IPS-20b (cell line): ENCODE data around the gene SDHAF4.
"Not testable (repeated sequence)": the region's sequence is repeated elsewhere in the genome, so short reads cannot be mapped to it uniquely, and the experiment has no call there.

Experiments
- H3K27ac ChIP-seq: one replicate; pipeline ENCODE4 v1.5.1; 2013; ENCODE audit warnings: low read length
- H3K27me3 ChIP-seq: 2 replicates; pipeline ENCODE4 v1.6.1; 2013; ENCODE audit warnings: mild to moderate bottlenecking, low read length, inconsistent platforms; ENCODE audit not compliant: insufficient read depth
- H3K36me3 ChIP-seq: 2 replicates; pipeline ENCODE4 v1.6.1; 2013; ENCODE audit warnings: low read depth, mild to moderate bottlenecking, inconsistent platforms, low read length, moderate library complexity; ENCODE audit not compliant: insufficient read depth
- H3K4me1 ChIP-seq: 2 replicates; pipeline ENCODE4 v1.6.1; 2013; ENCODE audit warnings: mild to moderate bottlenecking, control low read depth, inconsistent platforms, low read length, moderate library complexity; ENCODE audit not compliant: insufficient read depth
- H3K4me3 ChIP-seq: 2 replicates; pipeline ENCODE4 v1.5.1; 2013; ENCODE audit warnings: mild to moderate bottlenecking, low read length, inconsistent platforms
- H3K9ac ChIP-seq: 2 replicates; pipeline ENCODE4 v1.6.1; 2013; ENCODE audit warnings: low read depth, mild to moderate bottlenecking, inconsistent platforms, low read length, moderate library complexity
- H3K9me3 ChIP-seq: 2 replicates; pipeline ENCODE4 v1.6.1; 2013; ENCODE audit warnings: mild to moderate bottlenecking, low read depth, low read length, inconsistent platforms; ENCODE audit not compliant: insufficient read depth

The SDHAF4 gene

DNA sequence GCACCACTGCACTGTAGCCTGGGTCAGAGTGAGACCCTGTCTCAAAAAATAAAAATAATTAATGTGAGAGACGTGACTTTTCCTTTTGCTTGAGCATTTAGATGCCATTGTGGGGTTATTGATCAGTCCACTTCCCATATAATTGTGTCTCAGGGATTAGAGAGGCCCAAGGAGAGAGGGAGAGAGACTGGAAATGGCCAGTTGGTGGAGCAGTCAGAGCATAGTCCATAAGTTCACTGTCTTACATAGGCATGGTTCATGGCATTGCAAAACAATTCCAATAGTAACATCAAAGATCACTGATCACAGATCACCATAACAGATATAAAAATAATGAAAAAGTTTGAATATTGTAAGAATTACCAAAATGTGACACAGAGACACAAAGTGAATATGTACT lies 15.2 kb upstream of the SDHAF4 start:
- peaks cover 8% of the 10 kb centered on the region; the same call in 1 of the 2 replicates for H3K4me1 ChIP-seq
- H3K9me3 ChIP-seq = no peaks in the 10 kb centered on the region
- H3K27ac ChIP-seq = no peak overlapping the region
- no peaks in the 10 kb centered on the region for H3K27me3 ChIP-seq
- H3K9ac ChIP-seq = no peak overlapping the region
- H3K4me3 ChIP-seq = no peak overlapping the region
- H3K36me3 ChIP-seq = no peaks in the 10 kb centered on the region

DNA sequence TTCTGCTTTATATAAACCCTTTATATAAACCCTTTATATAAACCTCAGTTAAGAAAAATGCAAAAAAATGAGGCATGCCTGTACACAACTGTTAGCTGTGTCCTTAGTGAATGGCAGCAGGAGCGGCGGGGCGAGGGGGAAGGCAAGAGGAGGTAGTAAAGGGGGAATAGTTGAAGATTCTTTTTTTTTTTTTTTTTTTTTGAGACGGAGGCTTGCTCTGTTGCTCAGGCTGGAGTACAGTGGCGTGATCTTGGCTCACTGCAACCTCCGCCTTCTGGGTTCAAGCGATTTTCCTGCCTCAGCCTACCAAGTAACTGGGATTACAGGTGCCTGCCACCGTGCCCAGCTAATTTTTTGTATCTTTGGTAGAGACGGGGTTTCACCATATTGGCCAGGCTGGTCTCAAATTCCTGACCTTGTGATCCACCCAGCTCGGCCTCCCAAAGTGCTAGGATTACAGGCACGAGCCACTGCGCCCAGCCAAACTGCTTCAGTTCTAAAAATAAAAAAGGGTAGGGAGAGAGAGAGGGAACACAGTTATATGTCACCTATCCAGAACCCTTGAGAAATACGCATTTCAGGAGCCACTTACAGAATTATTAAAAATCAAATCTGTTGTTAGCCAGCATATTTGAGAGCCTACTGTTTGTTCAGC lies 14.3 kb upstream of the SDHAF4 start:
- not testable (repeated sequence) for H3K4me3 ChIP-seq, H3K9me3 ChIP-seq

DNA sequence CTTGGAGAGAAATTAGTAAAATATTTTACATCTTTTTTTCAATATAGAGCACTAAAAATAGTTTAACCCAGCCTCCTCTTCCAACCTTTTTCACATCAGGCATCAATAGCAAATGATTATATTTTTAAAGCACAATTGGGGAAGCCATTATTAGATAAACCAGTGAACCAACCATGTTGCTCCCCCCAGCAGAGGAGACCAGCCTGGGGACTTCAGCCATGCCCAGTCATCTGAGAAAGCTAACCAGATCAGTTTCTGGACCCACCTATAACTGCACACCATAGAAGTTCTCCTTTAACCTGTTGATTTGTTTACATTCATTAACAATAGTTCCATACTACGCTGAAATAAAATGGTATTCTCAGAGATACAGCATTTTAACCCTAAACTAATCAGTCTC lies 13.8 kb upstream of the SDHAF4 start:
- Histone ChIP-seq H3K4me3 (no peak overlapping the region), H3K36me3 (no peaks in the 10 kb centered on the region), H3K4me1 (no peaks in the 10 kb centered on the region), H3K27me3 (no peaks in the 10 kb centered on the region), H3K27ac (no peak overlapping the region), H3K9ac (no peak overlapping the region), H3K9me3 (no peaks in the 10 kb centered on the region)

More for the DNA sequence above, 14.3 kb upstream of the SDHAF4 start:
- H3K27ac ChIP-seq, H3K27me3 ChIP-seq, H3K4me1 ChIP-seq, H3K9ac ChIP-seq, H3K36me3 ChIP-seq: not testable (repeated sequence)

DNA sequence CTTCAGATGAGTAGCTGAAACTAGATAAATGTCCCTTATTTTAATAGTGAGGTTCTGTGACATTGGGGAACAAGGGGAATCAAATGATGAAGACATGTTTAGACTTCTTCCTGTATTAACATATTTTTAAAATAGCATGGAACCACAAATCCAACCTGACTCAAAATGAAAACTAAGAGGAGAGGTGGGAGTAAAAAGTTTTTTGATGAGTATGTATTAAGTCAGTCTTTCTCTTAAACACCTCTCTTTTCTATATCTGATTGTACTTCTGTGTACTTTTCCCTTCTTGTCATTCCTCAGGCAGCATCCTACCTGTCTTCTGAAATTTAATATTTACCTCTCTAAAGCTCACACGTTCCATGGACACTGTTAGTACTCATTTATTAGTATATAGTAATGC lies 8.7 kb upstream of the SDHAF4 start:
- Histone ChIP-seq H3K9ac (no peak overlapping the region), H3K4me3 (no peak overlapping the region), H3K36me3 (peaks cover 8% of the 10 kb centered on the region), H3K27ac (no peak overlapping the region), H3K27me3 (no peaks in the 10 kb centered on the region), H3K4me1 (no peaks in the 10 kb centered on the region), H3K9me3 (no peaks in the 10 kb centered on the region)

DNA sequence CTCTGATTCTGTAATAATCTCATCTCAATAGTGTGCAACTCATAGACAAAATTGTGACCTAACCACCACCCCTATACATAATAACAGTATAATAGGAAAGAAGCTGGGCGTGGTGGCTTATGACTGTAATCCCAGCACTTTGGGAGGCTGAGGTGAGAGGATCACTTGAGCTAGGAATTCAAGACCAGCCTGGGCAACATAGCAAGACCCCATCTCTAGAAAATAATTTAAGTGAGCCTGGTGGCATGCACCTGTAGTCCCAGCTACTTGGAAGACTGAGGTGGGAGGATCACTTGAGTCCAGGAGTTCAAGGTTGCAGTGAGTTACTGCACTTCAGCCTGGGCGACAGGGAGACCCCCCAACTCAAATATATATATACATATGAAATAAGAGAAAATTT lies 4.3 kb upstream of the SDHAF4 start:
- not testable (repeated sequence) for H3K4me1 ChIP-seq, H3K27me3 ChIP-seq, H3K9me3 ChIP-seq, H3K9ac ChIP-seq, H3K27ac ChIP-seq, H3K36me3 ChIP-seq, H3K4me3 ChIP-seq

DNA sequence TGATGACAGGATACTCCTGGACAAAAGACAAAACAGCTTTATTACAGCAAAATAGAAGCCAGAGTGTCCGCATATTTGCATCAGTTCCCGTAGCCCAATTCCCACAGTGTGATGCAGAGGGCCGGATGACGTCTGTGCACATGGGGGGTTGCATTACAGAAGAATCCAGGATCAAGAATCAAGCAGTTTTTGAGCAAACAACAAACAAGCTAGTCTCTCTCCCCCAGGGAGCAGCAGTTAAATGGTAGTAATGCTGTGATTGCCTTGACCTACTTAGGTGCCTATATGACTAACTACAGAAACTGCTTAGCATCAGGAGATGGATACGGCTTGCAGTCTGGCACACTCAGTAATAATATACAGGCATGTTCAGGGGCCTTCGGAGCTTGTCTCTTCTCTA lies 3.2 kb upstream of the SDHAF4 start:
- H3K9me3 ChIP-seq = no peaks in the 10 kb centered on the region
- peaks cover 4% of the 10 kb centered on the region; the same call in 1 of the 2 replicates for H3K4me1 ChIP-seq
- peaks cover 8% of the 10 kb centered on the region; the same call in 1 of the 2 replicates for H3K27me3 ChIP-seq
- H3K4me3 ChIP-seq = no peak overlapping the region
- peaks cover 8% of the 10 kb centered on the region for H3K36me3 ChIP-seq
- H3K27ac ChIP-seq = no peak overlapping the region
- H3K9ac ChIP-seq = no peak overlapping the region

DNA sequence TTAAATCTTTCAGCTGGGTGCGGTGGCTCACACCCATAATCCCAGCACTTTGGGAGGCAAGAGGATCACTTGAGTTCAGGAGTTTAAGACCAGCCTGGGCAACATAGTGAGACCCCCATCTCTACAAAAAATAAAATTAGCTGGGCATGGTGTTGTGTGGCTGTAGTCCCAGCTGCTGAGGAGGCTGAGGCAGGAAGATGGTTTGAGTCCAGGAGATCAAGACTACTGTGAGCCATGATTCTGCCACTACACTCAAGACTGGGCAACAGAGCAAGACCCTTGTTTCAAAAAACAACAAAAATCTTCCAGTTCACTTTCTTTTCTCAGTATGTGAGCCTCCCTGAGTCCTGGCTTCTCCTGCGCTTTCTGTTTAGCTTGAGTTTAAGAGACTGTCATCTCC lies 7.9 kb downstream of the SDHAF4 start:
- no peak overlapping the region for H3K27ac ChIP-seq
- no peak overlapping the region for H3K4me3 ChIP-seq
- H3K36me3 ChIP-seq = no peaks in the 10 kb centered on the region; the same call in 1 of the 2 replicates
- no peak overlapping the region for H3K9ac ChIP-seq
- no peaks in the 10 kb centered on the region for H3K27me3 ChIP-seq
- no peaks in the 10 kb centered on the region for H3K9me3 ChIP-seq
- no peaks in the 10 kb centered on the region for H3K4me1 ChIP-seq

DNA sequence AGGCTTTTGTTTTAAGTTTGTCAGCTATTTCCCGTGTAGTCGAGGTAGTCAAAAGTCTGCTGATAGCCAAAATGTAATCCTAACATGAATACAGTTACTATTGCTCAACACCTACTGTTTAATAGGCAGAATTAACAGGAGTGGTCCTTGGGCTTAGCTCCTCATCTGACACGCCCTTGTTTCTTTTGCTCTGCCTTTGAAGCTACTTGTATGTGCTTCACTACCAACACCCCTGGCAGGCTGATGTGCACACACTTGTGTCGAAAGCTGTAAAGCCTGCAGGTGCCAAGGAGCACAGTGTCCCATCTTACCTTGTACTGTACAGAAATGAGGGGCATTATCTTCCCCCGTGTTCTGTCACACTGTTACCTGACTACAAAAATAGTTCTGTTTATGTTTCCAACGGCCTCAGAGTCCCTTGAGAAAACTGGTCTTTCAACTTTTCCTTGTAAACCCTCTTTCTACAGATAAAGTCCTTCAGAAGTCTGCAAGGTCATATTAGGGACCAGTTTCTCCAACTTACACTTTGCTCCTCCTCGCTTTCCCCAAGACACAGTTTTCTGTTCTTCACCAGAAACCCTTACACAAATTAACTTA lies 9.3 kb downstream of the SDHAF4 start:
- Histone ChIP-seq H3K27me3 (no peaks in the 10 kb centered on the region), H3K4me1 (no peaks in the 10 kb centered on the region), H3K4me3 (no peak overlapping the region), H3K9me3 (no peaks in the 10 kb centered on the region), H3K9ac (no peak overlapping the region), H3K36me3 (no peaks in the 10 kb centered on the region; the same call in 1 of the 2 replicates), H3K27ac (no peak overlapping the region)

DNA sequence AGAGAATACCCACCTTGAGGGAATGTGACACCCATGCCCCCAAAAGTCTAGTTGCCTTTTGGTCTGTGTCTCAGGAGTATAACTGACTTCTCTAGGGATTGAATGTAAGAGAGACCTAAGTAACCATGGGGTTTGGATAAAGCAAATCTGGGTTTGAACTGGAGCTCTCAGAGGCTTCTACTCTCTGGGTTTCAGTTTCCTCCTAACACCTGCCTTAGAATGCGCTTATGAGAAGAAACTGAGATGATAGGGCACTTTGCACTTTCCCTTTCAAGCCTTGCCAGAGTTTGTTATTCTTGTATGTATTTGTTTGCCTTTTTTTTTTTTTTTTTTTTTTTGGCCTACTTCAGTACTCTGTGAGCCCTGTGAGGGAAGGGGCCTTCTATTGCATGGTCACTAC lies 19.4 kb downstream of the SDHAF4 start:
- H3K4me3 ChIP-seq = no peak overlapping the region
- peaks cover 8% of the 10 kb centered on the region; the same call in 1 of the 2 replicates for H3K36me3 ChIP-seq
- H3K27ac ChIP-seq = no peak overlapping the region
- no peak overlapping the region for H3K9ac ChIP-seq
- no peaks in the 10 kb centered on the region for H3K27me3 ChIP-seq
- no peaks in the 10 kb centered on the region for H3K9me3 ChIP-seq
- no peaks in the 10 kb centered on the region for H3K4me1 ChIP-seq

DNA sequence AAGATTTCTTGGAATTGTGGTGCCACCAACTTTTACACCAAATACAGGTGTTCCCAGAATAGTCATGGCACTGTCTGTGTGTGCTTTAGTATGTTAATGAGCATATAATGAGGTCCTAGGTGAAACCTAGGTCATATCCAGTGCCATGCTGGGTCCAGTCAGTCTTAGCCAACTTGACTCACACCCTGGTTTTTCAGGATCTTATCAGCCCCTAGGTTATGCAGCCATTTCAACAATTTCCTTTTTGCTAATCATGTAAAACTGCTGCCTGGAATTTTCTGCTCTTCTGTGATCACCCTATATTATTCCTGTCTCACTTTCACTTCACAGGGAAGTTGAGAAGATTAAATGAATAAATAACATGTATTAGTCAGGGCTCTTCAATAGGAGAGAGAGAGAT lies 23.7 kb downstream of the SDHAF4 start:
- no peaks in the 10 kb centered on the region for H3K4me1 ChIP-seq
- no peak overlapping the region for H3K27ac ChIP-seq
- no peaks in the 10 kb centered on the region for H3K27me3 ChIP-seq
- peaks cover 3% of the 10 kb centered on the region; the same call in 1 of the 2 replicates for H3K36me3 ChIP-seq
- H3K4me3 ChIP-seq = no peak overlapping the region
- no peaks in the 10 kb centered on the region; the same call in 1 of the 2 replicates for H3K9me3 ChIP-seq
- no peak overlapping the region for H3K9ac ChIP-seq

DNA sequence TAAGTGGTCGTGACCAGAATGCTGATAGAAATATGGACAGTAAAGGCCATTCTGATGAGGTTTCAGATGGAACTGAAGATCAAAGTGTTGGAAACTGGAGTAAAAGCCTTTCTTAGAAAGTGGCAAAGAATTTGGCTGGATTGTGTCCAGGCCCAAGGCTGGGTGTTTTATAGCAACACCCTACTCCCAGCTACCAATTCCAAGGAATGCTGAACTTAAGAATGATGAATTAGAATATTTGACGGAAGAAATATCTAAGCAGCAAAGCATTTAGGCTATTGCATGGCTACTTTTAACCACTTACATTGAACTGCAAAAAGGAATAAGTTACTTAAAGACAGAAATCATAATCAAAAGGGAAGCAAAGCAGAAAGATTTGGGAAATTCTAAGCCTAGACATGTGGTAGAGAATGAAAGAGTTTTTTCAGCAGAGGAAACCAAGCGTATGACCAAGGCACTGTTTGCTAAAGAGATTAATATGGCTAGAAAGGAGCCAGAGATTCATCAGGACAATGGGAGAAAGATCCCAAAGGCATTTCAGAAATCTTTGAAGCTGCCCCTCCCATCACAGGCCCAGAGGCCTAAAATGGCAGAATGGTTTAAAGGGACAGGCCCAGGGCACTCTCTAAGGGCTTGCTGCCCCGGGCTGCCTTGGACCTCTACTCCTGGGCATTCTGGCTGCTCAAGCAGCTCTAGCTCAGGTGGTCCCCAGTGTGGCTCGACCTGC lies 25.8 kb downstream of the SDHAF4 start:
- no peak overlapping the region for H3K9ac ChIP-seq
- no peaks in the 10 kb centered on the region; the same call in 1 of the 2 replicates for H3K9me3 ChIP-seq
- no peak overlapping the region for H3K27ac ChIP-seq
- H3K27me3 ChIP-seq = no peaks in the 10 kb centered on the region
- no peaks in the 10 kb centered on the region for H3K36me3 ChIP-seq
- no peak overlapping the region for H3K4me3 ChIP-seq
- no peaks in the 10 kb centered on the region for H3K4me1 ChIP-seq

DNA sequence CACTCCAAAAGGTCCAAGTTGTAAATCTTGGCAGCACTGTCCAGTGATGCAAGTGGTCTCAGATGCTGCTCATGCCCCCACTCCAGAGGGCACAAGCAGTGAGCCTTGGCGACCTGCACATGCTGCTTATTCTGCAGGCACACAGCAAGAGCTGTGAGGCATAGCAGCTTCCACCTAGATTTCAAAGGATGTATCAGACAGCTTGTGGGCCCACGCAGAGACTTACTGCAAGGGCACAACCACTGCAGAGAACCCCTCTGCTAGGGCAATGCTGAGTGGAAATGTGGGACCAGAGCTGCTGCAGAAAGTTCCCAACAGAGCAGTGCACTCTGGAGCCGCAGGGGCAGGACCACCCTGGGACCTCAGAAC lies 26.4 kb downstream of the SDHAF4 start:
- no peaks in the 10 kb centered on the region for H3K36me3 ChIP-seq
- no peaks in the 10 kb centered on the region; the same call in 1 of the 2 replicates for H3K9me3 ChIP-seq
- no peaks in the 10 kb centered on the region for H3K4me1 ChIP-seq
- no peak overlapping the region for H3K4me3 ChIP-seq
- no peaks in the 10 kb centered on the region for H3K27me3 ChIP-seq
- no peak overlapping the region for H3K9ac ChIP-seq
- H3K27ac ChIP-seq = no peak overlapping the region
